Left lung (tissue), 10 donors: ENCODE results near the gene CD274. TPM values are rescaled to one million over a fixed set of nuclear protein-coding genes. Genes with fewer than 3 reads are reported as not detected.

Experiments
- ATAC-seq: fragments of 200-7000 bp; cut with Tn5 transposase; one replicate; pipeline ENCODE4 v1.9.1; 2020; ENCODE audit warnings: moderate library complexity
- DNase-seq, 4 donors: peaks; one replicate each; pipeline ENCODE4 v3.0.0-alpha.2; 2013 to 2020
- H3K27ac ChIP-seq, 2 donors: fragments of 200-600 bp; sonication (generic) in 1 of 2; one replicate each; pipeline versions ENCODE4 v1.5.0 to v1.8.0; 2020 to 2021
- H3K27me3 ChIP-seq, 2 donors: fragments of 200-600 bp; sonication (generic) in 1 of 2; one replicate each; pipeline versions ENCODE4 v1.5.0 to v1.8.0; 2020 to 2021
- H3K36me3 ChIP-seq, 2 donors: fragments of 200-600 bp; sonication (generic) in 1 of 2; one replicate each; pipeline versions ENCODE4 v1.5.0 to v1.8.0; 2020 to 2021
- H3K4me1 ChIP-seq, 2 donors: fragments of 200-600 bp; one replicate each; pipeline ENCODE4 v1.8.0; 2021
- H3K4me3 ChIP-seq, 2 donors: fragments of 200-600 bp; sonication (generic) in 1 of 2; one replicate each; pipeline versions ENCODE4 v1.5.0 to v1.8.0; 2020 to 2021; ENCODE audit warnings: mild to moderate bottlenecking in 1 of 2
- H3K9me3 ChIP-seq, 2 donors: fragments of 200-600 bp; sonication (generic) in 1 of 2; one replicate each; pipeline versions ENCODE4 v1.5.0 to v1.8.0; 2020 to 2021
- intact Hi-C, 2 donors: fragments of 100-400 bp; cut with DNase I; formaldehyde crosslinking; loops; one replicate each; pipeline versions ENCODE4 v1.11.2 to v1.14.2; 2022
- polyA plus RNA-seq, 6 donors: library from polyadenylated mRNA; unstranded; fragments of 120-200 nt; gene quantifications; one replicate each; pipeline ENCODE4 v1.2.1, GENCODE V29; 2013; ENCODE audit not compliant: insufficient read length in 6 of 6
- total RNA-seq, 2 donors: library from RNA; stranded (reverse); fragmentation: NEBNext Ultra II Directional; extraction: Animal tissue kit (Norgen Biotek cat#: 25700); gene quantifications; one replicate each; pipeline ENCODE4 v1.2.1, GENCODE V29; 2021
- TF ChIP-seq, protein P1 (sequence below), 2 donors: fragments of 200-600 bp; sonication (generic) in 1 of 2; IDR thresholded peaks; one replicate each; pipeline versions ENCODE4 v1.5.0 to v1.8.0; 2021; ENCODE audit warnings: antibody characterized with exemption in 2 of 2
- donor health status: DM: no; HTN: yes; CAD: no.
- donor health status: DM: no; HTN: no; CAD: no.

The CD274 gene
- total and polyA plus RNA-seq, 8 donors, result 0.24 to 21.1 (median 1.2) TPM

GRCh38 chr9:5510360-5510931, 60.1 kb downstream of the CD274 start, which contains the start of gene PDCD1LG2:
PDCD1LG2 (plus strand) TSS chr9:5510531; CDS start chr9:5522547, 12,016 bp downstream.
- TF ChIP-seq, protein P1, sequence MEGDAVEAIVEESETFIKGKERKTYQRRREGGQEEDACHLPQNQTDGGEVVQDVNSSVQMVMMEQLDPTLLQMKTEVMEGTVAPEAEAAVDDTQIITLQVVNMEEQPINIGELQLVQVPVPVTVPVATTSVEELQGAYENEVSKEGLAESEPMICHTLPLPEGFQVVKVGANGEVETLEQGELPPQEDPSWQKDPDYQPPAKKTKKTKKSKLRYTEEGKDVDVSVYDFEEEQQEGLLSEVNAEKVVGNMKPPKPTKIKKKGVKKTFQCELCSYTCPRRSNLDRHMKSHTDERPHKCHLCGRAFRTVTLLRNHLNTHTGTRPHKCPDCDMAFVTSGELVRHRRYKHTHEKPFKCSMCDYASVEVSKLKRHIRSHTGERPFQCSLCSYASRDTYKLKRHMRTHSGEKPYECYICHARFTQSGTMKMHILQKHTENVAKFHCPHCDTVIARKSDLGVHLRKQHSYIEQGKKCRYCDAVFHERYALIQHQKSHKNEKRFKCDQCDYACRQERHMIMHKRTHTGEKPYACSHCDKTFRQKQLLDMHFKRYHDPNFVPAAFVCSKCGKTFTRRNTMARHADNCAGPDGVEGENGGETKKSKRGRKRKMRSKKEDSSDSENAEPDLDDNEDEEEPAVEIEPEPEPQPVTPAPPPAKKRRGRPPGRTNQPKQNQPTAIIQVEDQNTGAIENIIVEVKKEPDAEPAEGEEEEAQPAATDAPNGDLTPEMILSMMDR (IDR thresholded peaks at IDR 0.05), result no peak
- Histone ChIP-seq H3K27me3 (no peaks in the 10 kb centered on the region), H3K9me3 (no peaks in the 10 kb centered on the region), H3K4me1 (peaks cover 0 to 39% of the 10 kb centered on the region in 2 donors), H3K4me3 (peak within 1 kb of the TSS in 1 of 2 donors; percentile 31), H3K27ac (peak within 1 kb of the TSS; percentile 68 to 84), H3K36me3 (no peaks in the 10 kb centered on the region)
- peak; percentile 70 for ATAC-seq
- intact Hi-C loops, result no loop called here
- DNase-seq, result no peak

- no peaks in the 10 kb centered on the region for H3K27me3 ChIP-seq
- ATAC-seq, result no peak
- DNase-seq, result no peak
- no peaks in the 10 kb centered on the region for H3K36me3 ChIP-seq
- H3K9me3 ChIP-seq, result no peaks in the 10 kb centered on the region
- peak overlapping the region in 1 of 2 donors; percentile 31 for H3K4me3 ChIP-seq
- peak overlapping the region in 1 of 2 donors; percentile 84 for H3K27ac ChIP-seq
- TF ChIP-seq, protein P1 (IDR thresholded peaks at IDR 0.05), result no peak
- peaks cover 0 to 39% of the 10 kb centered on the region in 2 donors for H3K4me1 ChIP-seq
- intact Hi-C loops, result no loop called here
Measured at GRCh38 chr9:5510989-5511388, 60.6 kb downstream of the CD274 start.

GRCh38 chr9:5511476-5511875, 61.1 kb downstream of the CD274 start:
- H3K27me3 ChIP-seq, result no peaks in the 10 kb centered on the region
- no peak overlapping the region for H3K27ac ChIP-seq
- intact Hi-C loops, result no loop called here
- TF ChIP-seq, protein P1 (IDR thresholded peaks at IDR 0.05), result no peak
- peaks cover 0 to 39% of the 10 kb centered on the region in 2 donors for H3K4me1 ChIP-seq
- H3K9me3 ChIP-seq, result no peaks in the 10 kb centered on the region
- no peaks in the 10 kb centered on the region for H3K36me3 ChIP-seq
- no peak for DNase-seq
- peak overlapping the region in 1 of 2 donors; percentile 31 for H3K4me3 ChIP-seq
- ATAC-seq, result no peak

DNA sequence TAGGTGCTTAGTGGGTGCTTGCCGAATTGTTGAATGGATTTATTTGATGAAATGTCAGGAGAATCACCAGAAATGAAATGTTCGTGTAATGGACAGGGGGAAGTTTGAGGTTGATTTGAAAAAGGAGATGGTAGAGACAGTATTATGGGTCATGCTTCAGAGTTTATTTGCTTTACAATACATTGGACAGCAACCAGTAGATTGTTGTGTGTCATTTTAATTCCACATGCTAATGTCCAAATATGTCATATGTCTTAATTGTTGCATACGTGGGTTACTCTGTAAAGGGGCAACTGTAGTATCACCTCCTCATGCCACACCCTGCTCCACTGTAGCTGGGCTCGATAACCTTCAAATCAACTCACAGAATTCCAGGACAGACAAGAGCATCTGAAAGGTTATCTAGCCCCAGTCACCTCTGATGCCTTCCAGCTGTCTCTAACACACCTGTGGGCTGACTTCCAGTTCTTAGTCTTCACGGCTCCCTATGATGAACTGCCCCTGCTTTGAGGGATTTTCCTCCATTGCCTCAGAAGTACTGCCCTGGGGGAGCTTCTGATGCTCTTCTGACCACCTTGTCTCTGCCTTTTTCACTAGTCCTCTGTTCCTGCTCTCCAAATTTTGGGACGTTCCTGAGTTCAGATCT, 61.7 kb downstream of the CD274 start:
- H3K27me3 ChIP-seq, result no peaks in the 10 kb centered on the region
- no peaks in the 10 kb centered on the region for H3K9me3 ChIP-seq
- no peak for DNase-seq
- ATAC-seq, result no peak
- no peak overlapping the region for H3K27ac ChIP-seq
- H3K4me1 ChIP-seq, result peaks cover 0 to 39% of the 10 kb centered on the region in 2 donors
- TF ChIP-seq, protein P1 (IDR thresholded peaks at IDR 0.05), result no peak
- no peaks in the 10 kb centered on the region for H3K36me3 ChIP-seq
- intact Hi-C loops, result no loop called here
- H3K4me3 ChIP-seq, result no peak overlapping the region

DNA sequence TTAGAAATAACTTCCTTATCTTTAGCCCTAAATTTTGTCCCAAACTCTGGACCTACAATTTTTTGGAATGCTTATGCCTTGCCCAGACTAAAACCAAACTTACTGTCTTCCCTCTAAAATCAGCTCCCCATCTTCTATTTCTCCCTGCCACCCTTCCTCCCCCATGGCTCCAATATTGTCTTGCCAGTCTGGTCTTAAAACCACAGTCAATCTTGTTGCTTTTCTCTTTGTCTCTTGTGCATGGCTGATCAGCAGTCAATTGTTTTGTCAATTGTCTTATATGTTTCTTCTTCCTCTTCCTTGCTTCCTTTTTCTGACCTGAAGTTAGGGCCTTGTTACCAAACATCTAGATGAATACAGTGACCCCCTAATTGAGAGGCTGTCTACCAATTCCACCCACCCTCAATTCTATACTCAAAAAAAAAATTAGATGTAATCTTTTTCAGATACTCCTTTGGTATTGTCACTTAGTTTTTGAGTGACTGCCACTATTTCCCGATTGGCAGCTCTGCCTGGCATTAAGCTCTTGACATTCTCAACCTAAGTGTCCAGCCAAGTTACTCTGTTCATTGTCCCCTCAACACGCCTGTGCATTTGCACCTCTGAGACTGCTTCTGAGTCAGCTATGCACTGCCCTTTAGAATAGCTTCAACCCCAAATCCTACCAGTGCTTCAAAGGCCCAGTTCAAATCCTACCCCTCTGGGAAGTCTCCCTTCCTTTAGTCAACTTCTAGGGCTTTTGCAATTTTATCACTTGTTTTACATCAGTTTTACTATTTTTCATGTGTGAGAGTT, 62.5 kb downstream of the CD274 start:
- peaks cover 0 to 40% of the 10 kb centered on the region in 2 donors for H3K4me1 ChIP-seq
- no peak overlapping the region for H3K4me3 ChIP-seq
- H3K27ac ChIP-seq, result no peak overlapping the region
- DNase-seq, result no peak
- H3K9me3 ChIP-seq, result no peaks in the 10 kb centered on the region
- no peaks in the 10 kb centered on the region for H3K36me3 ChIP-seq
- peak; percentile 48 for ATAC-seq
- intact Hi-C loops, result no loop called here
- H3K27me3 ChIP-seq, result no peaks in the 10 kb centered on the region
- TF ChIP-seq, protein P1 (IDR thresholded peaks at IDR 0.05), result no peak
